Tongue (tissue), 2 donors: Measurements from ENCODE around the gene SNAI1. TPM values are rescaled to one million over a fixed set of nuclear protein-coding genes. Genes with fewer than 3 reads are reported as not detected.
"Not testable (repeated sequence)": the region's sequence is repeated elsewhere in the genome, so short reads cannot be mapped to it uniquely, and the experiment has no call there.

Source experiments
- DNase-seq: peaks from one replicate; pipeline ENCODE4 v3.0.0-alpha.2; 2015
- total RNA-seq: library from RNA; depleted of rRNA; stranded (reverse); fragments of >200 nt; gene quantifications from one replicate; pipeline ENCODE4 v1.2.3, GENCODE V29; 2014

Gene SNAI1
- total RNA-seq, 1 donor from 2014 or later = 0.31 TPM

- DNase-seq = peak; percentile 28
These were observed 17.6 kb upstream of the SNAI1 start for GRCh38 chr20:49964964-49965780.

GRCh38 chr20:49965781-49966305 is 16.9 kb upstream of the SNAI1 start:
- DNase-seq = no peak

GRCh38 chr20:49966861-49967260 is 15.9 kb upstream of the SNAI1 start:
- no peak for DNase-seq

GRCh38 chr20:49969234-49969633 is 13.5 kb upstream of the SNAI1 start:
- no peak for DNase-seq

GRCh38 chr20:49969946-49970345 is 12.8 kb upstream of the SNAI1 start:
- DNase-seq = no peak

GRCh38 chr20:49970498-49970897 is 12.3 kb upstream of the SNAI1 start:
- DNase-seq = no peak

- DNase-seq = peak; percentile 61
These were observed 8.8 kb upstream of the SNAI1 start for GRCh38 chr20:49973981-49974380.

- no peak for DNase-seq
These were observed 6.2 kb upstream of the SNAI1 start for GRCh38 chr20:49976542-49976941.

GRCh38 chr20:49977740-49978139 is 5.0 kb upstream of the SNAI1 start:
- not testable (repeated sequence) for DNase-seq

GRCh38 chr20:49978685-49979029 is 4.1 kb upstream of the SNAI1 start:
- no peak for DNase-seq

- DNase-seq = peak; percentile 77
These were observed 3.5 kb upstream of the SNAI1 start for GRCh38 chr20:49979030-49979832.

GRCh38 chr20:49980140-49981008 is 2.4 kb upstream of the SNAI1 start:
- no peak for DNase-seq

GRCh38 chr20:49981218-49982071 is 1.3 kb upstream of the SNAI1 start:
- DNase-seq = no peak

- DNase-seq = no peak
These were observed 771 bp upstream of the SNAI1 start for GRCh38 chr20:49982072-49982345.

- DNase-seq = peak; percentile 19
These were observed 505 bp downstream of the SNAI1 start for GRCh38 chr20:49983123-49983847.

- peak; percentile 69 for DNase-seq
These were observed 1.1 kb downstream of the SNAI1 start for GRCh38 chr20:49983848-49984408.

GRCh38 chr20:49984426-49985153 is 1.8 kb downstream of the SNAI1 start:
- DNase-seq = no peak

- no peak for DNase-seq
These were observed 2.4 kb downstream of the SNAI1 start for GRCh38 chr20:49985157-49985556.

GRCh38 chr20:49985617-49986016 is 2.8 kb downstream of the SNAI1 start:
- peak; percentile 80 for DNase-seq

- no peak for DNase-seq
These were observed 3.3 kb downstream of the SNAI1 start for GRCh38 chr20:49986049-49986448.
